Progenitor cell of endocrine pancreas (in vitro differentiated cells): Measurements from ENCODE around the gene IL12B. TPM values are rescaled to one million over a fixed set of nuclear protein-coding genes. Genes with fewer than 3 reads are reported as not detected.
"Not testable (repeated sequence)": the region's sequence is repeated elsewhere in the genome, so short reads cannot be mapped to it uniquely, and the experiment has no call there.

ENCODE experiments used
- DNase-seq: peaks from one replicate; pipeline ENCODE4 v3.0.0; 2021; ENCODE audit warnings: low spot score; ENCODE audit not compliant: unreplicated experiment
- H3K27ac Mint-ChIP-seq: 2 replicates; pipeline ENCODE4 v1.8.0; 2021; ENCODE audit warnings: mild to moderate bottlenecking, moderate library complexity, mixed read lengths
- H3K27me3 Mint-ChIP-seq: 2 replicates; pipeline ENCODE4 v1.8.0; 2021; ENCODE audit warnings: mixed read lengths
- H3K36me3 Mint-ChIP-seq: 2 replicates; pipeline ENCODE4 v1.8.0; 2022; ENCODE audit warnings: mixed read lengths; ENCODE audit not compliant: insufficient read depth
- H3K4me1 Mint-ChIP-seq: 2 replicates; pipeline ENCODE4 v1.8.0; 2021; ENCODE audit warnings: low read depth, mixed read lengths
- H3K4me3 Mint-ChIP-seq: 2 replicates; pipeline ENCODE4 v1.8.0; 2021; ENCODE audit warnings: low read depth, mild to moderate bottlenecking, moderate library complexity, mixed read lengths
- H3K9me3 Mint-ChIP-seq: 2 replicates; pipeline ENCODE4 v1.8.0; 2021; ENCODE audit warnings: low read depth, mixed read lengths
- total RNA-seq: library from RNA; stranded (reverse); gene quantifications from 2 replicates; pipeline ENCODE4 v1.2.1, GENCODE V29; 2021
- TF ChIP-seq, protein P1 (sequence below): fragments of 200-600 bp; sonication (generic); IDR thresholded peaks from one replicate; pipeline ENCODE4 v1.5.0; 2021; ENCODE audit warnings: antibody characterized with exemption, mild to moderate bottlenecking; ENCODE audit not compliant: unreplicated experiment

Gene IL12B
- total RNA-seq, 1 donor from 2014 or later = not detected

DNA sequence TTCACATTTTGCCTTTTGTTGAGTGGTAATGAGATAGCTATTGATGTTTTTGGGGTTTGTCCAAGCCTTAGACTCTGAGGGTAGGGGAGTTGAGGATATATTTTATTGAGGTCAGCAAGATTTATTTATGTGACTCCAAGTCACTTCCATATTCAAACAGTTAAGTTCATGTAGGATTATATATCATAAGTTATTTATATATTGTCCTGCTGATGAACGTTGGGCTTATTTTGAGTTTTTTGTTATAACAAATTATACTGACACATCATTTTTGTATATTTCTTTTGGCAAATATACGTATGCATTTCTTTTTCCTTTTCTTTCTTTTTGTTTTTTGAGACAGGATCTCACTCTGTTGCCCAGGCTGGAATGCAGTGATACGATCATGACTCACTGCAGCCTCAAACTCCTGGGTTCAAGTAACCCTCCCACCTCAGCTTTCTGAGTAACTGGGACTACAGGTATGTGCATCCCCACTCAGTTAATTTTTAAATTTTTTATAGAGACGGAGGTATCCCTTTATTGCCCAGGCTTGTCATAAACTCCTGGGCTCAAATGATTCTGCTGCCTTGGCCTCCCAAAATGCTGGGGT lies 23.5 kb upstream of the IL12B start:
- H3K36me3 Mint-ChIP-seq = no peaks in the 10 kb centered on the region
- DNase-seq = no peak
- H3K9me3 Mint-ChIP-seq = peaks cover 3% of the 10 kb centered on the region
- TF ChIP-seq, protein P1, sequence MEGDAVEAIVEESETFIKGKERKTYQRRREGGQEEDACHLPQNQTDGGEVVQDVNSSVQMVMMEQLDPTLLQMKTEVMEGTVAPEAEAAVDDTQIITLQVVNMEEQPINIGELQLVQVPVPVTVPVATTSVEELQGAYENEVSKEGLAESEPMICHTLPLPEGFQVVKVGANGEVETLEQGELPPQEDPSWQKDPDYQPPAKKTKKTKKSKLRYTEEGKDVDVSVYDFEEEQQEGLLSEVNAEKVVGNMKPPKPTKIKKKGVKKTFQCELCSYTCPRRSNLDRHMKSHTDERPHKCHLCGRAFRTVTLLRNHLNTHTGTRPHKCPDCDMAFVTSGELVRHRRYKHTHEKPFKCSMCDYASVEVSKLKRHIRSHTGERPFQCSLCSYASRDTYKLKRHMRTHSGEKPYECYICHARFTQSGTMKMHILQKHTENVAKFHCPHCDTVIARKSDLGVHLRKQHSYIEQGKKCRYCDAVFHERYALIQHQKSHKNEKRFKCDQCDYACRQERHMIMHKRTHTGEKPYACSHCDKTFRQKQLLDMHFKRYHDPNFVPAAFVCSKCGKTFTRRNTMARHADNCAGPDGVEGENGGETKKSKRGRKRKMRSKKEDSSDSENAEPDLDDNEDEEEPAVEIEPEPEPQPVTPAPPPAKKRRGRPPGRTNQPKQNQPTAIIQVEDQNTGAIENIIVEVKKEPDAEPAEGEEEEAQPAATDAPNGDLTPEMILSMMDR = no peak
- no peaks in the 10 kb centered on the region for H3K27me3 Mint-ChIP-seq
- H3K4me1 Mint-ChIP-seq = no peaks in the 10 kb centered on the region
- H3K4me3 Mint-ChIP-seq = no peak overlapping the region
- no peak overlapping the region for H3K27ac Mint-ChIP-seq

DNA sequence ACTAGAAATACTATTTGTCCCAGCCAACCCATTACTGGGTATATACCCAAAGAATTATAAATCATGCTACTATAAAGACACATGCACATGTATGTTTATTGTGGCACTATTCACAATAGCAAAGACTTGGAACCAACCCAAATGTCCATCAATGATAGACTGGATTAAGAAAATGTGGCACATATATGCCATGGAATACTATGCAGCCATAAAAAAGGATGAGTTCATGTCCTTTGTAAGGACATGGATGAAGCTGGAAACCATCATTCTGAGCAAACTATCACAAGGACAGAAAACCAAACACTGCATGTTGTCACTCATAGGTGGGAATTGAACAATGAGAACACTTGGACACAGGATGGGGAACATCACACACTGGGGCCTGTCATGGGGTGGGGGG lies 20.4 kb upstream of the IL12B start:
- DNase-seq, H3K4me3 Mint-ChIP-seq, H3K27me3 Mint-ChIP-seq, H3K9me3 Mint-ChIP-seq, H3K36me3 Mint-ChIP-seq, H3K4me1 Mint-ChIP-seq, H3K27ac Mint-ChIP-seq: not testable (repeated sequence)

DNA sequence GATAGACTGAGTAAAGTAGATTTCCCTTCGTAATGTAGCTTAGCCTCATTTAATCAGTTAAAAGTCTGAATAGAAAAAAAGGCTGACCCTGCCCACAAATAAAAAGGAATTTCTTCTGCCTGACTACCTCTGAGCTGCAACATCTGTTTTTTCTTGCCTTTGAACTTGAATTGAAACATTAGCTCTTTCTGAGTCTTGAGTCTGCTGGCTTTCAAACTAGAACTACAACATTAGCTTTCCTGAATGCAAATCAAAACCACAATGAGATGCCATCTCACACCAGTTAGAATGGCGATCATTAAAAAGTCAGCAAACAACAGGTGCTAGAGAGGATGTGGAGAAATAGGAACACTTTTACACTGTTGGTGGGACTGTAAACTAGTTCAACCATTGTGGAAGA lies 19.9 kb upstream of the IL12B start:
- not testable (repeated sequence) for H3K4me3 Mint-ChIP-seq, H3K36me3 Mint-ChIP-seq, H3K27me3 Mint-ChIP-seq, H3K4me1 Mint-ChIP-seq, H3K9me3 Mint-ChIP-seq, DNase-seq, H3K27ac Mint-ChIP-seq

DNA sequence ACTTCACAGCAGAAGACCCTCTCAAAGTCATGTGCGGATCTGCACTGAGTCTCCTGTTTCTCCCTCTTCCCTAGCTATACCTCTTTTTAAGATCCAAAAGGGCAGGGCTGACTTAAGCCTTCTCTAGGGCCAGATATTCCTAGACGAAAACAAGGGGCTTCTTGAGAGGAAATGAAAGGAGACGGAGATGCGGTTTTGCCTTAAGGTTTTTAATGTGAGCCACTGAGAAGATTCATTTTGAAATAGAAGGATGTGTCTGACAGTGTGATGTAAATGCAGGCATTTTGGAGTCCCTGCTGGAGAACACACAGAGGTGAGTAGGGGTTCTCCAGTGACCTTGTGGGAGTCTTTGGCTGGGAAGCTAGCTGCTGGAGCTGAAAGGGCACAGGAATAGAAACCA lies 15.6 kb upstream of the IL12B start:
- Mint-ChIP-seq H3K36me3 (no peaks in the 10 kb centered on the region), H3K9me3 (peaks cover 3% of the 10 kb centered on the region), H3K27me3 (no peaks in the 10 kb centered on the region), H3K4me3 (no peak overlapping the region), H3K4me1 (no peaks in the 10 kb centered on the region), H3K27ac (no peak overlapping the region)
- no peak for DNase-seq
- TF ChIP-seq, protein P1 = no peak

DNA sequence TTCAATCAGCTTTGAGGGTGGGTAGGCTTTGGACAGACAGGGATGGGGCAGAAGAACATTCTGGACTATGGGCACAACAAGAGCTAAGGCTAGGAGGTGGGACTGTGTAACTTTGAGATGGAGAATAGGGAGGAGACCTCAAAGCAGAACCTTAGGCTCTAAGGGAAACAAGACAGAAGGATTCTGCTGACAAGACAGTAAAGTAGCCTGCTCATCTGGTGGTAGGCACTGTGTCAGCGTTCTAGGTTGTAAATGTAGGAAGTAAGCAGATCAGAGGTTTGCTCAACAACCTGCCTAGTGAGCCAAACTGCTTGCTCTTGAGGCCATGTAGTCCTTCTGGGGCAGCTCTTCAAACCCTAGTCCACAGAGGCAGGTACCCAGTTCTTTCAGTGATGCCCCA lies 15.0 kb upstream of the IL12B start:
- TF ChIP-seq, protein P1 = no peak
- Mint-ChIP-seq H3K4me1 (no peaks in the 10 kb centered on the region), H3K4me3 (no peak overlapping the region), H3K9me3 (peaks cover 3% of the 10 kb centered on the region), H3K36me3 (no peaks in the 10 kb centered on the region), H3K27ac (no peak overlapping the region), H3K27me3 (no peaks in the 10 kb centered on the region)
- DNase-seq = no peak

DNA sequence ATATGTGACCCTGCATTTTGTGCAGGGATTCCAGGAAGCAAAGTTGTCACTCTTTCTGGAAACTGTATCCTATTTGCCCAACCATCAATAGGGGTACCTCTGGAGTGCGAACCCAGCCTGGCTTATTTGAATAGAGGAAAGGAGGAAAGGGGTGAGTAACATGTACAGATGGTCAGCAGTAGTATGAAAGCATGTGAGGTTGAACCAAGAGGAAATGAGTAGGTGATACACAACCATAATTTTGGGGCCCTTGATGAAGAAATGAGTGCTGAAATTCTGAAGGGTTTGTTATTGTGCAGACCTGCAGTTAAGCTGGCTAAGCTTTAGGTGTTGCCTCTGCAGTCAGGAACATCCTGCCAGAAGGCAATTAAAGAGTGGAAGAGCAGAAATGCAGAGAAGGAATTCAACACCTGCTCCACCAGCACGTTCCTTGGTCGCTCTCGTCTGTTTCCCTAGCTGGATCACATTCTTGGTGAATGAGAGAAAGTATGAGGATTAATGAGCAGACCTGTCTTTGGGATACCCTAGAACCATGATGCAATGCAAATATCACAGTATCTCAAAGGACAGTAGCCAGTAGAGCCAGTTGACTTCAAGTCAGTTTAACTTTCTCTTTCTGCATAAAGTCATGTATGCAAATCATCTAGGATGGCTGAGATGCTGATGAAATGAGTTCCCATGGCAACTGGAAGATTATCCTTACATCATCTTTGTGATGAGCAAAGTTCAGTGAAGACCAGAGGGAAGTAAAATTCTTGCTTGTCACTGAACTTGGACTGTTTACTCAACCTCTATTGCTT lies 13.2 kb upstream of the IL12B start:
- no peak for DNase-seq
- Mint-ChIP-seq H3K9me3 (no peaks in the 10 kb centered on the region), H3K27ac (no peak overlapping the region), H3K36me3 (no peaks in the 10 kb centered on the region), H3K27me3 (no peaks in the 10 kb centered on the region), H3K4me3 (no peak overlapping the region), H3K4me1 (no peaks in the 10 kb centered on the region)
- TF ChIP-seq, protein P1 = no peak
